ENCODE data around the gene PKD1L1. TPM values are rescaled to one million over a fixed set of nuclear protein-coding genes. Genes with fewer than 3 reads are reported as not detected.
"Not testable (repeated sequence)": the region's sequence is repeated elsewhere in the genome, so short reads cannot be mapped to it uniquely, and the experiment has no call there.

The PKD1L1 gene
- total RNA-seq, 1 donor from 2014 or later = 0.58 TPM

- no peak for DNase-seq (ENCODE audit: low spot score)
These were observed 10.3 kb downstream of the PKD1L1 start for GRCh38 chr7:47937711-47938573.

DNA sequence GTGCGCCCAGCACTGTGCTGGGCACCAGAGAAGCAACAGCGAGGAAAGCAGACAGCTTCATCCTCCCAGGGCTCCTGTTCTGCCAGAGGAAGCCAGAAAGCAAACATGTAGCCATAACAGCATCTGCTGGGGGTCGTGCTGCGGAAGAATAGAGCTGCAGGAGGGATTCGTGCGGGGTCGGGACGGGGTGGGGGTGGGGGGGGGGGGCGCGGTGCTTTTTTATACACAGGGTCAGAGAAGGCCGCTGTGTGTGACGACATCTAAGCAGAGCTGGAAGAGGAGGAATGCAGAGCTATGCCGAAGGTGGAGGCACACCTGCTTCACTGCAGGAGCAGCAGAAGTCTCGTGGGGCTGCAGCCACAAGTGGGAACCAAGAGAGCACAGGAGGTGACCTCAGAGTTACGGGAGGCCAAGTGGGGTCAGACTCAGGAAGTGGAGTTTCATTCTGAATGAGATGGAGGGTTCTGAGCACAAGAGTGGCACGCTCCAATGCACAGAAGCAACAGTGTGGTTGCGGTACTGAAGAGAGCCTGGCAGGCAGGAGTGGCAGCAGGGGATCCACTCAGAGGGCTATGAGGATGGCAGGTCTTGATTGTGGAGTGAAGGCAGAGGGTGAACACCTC, 11.1 kb downstream of the PKD1L1 start:
- DNase-seq (ENCODE audit: low spot score) = no peak

GRCh38 chr7:47936323-47936722, 11.9 kb downstream of the PKD1L1 start:
- DNase-seq (ENCODE audit: low spot score) = no peak

DNA sequence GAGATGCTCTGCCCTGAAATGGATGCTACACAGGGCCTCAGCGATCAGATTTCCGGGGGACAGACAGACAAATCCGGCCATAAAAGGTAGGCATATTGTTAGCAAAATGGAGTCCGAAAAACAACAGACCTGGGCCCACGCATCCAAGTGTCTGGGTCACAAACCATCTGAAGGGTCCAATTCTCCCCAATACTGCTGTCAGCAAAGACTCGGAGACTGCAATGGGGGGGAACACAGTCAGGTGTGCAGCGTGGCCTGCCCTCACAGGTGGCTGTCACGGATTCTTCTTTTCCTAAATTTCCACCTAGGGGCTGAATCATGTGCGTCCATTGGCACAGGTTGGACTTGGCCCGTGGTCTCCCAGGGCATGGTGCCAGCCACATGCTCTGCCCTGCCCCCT, 12.9 kb downstream of the PKD1L1 start:
- no peak for DNase-seq (ENCODE audit: low spot score)

DNA sequence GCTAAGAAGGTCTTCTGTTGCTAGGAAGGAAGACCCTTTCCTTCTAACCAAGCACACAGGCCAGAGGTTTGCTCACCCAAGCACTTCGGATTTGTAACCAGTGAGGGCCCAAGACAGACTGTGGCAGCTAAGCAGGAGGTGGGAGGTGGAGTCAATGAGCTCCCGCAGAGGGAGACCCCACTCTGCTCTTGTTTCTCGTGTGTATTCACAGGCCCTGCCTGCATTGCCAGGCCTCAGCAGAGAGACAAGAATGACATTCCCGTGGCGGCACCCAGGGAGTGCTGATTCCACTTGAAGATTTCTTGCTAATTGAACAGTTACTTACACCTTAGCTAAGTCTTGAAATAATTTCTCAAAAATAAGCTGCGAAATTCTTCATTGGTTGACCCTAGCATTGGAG, 13.4 kb downstream of the PKD1L1 start:
- DNase-seq (ENCODE audit: low spot score) = no peak

DNA sequence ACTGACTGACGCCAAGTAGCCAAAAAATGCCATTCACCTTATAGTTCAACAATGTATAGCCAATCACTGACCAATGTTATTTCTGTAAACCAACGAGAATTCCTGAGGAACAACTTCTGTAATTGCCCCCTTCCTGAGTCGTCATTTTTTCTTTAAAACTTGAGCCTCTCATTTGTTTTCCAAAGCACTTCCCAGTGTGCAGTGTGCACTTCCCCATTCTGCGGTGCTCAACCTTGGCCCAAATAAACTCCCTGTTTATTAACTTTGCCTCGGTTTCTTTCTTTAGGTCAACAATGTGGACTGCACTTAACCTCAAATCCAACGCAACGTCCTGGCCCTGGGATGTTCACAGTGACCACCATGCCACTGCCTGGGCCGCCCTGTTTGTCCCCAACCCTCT, 15.1 kb downstream of the PKD1L1 start:
- DNase-seq (ENCODE audit: low spot score) = no peak

- no peak for DNase-seq (ENCODE audit: low spot score)
These were observed 15.7 kb downstream of the PKD1L1 start for GRCh38 chr7:47932466-47933037.

- DNase-seq (ENCODE audit: low spot score) = no peak
These were observed 16.2 kb downstream of the PKD1L1 start for GRCh38 chr7:47932016-47932415.

DNA sequence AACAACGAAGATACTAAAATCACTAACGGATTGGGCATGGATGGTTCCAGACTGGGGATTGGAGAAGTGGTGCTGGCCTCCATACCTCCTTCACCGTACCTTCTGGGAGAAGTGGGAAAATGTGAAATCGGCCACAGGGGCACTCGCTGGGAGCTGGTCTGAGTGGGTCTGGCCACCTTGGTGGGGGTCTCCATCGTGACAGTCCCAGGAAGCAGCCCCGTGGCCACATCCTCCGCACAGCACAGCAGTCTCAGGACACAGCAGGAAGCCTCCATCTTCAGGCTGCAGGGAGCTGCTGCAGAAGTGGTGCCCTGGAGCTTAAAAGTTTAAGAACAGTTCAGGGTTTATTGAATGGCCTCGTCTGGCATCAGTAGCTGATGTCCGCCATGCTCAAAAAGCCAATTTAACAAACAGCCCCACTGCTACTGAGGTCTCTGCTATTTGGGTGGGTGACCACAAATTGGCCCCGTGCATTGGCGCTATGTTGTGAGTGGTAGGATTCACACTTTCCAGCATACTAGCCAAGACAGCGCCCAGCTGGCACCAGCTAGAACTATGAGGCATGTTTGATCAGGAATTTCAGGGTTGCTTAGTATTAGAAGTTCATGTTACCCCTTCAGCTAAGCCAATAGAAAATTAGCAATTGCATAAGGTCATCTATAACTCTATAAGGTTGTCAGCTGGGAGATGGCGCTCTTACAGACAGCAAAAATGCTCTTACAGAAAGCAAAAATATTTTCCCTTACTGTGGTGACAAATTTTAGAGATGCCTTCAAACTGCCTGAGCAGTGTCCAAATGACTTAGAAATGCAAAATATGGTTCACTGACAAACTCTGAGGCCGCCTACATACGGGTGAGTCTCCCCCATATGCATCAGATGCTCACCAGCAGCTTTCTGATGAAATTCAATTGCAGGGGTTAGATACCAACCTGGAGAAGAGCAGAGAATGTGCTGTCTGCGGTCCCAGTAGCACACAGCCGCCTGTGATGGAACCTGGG, 17.0 kb downstream of the PKD1L1 start:
- no peak for DNase-seq (ENCODE audit: low spot score)

DNA sequence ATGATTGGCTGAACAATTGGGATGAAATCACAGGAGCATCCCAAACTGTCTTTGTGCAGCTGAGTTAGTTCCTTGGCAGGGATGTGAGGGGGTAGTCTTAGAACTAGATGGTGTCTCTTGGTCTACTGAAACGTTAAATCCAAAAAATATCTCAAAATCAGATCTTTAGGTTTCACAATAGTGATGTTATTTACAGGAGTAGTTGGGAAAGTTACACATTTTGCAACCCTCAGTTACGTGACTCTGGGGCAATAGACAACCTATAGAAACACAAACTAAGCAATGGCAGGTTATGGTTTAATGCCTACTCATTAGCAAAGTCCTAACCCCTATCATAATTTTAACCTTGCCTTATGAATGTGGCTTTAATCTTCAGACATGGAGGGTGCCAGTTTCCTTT, 24.0 kb downstream of the PKD1L1 start:
- no peak for DNase-seq (ENCODE audit: low spot score)

DNA sequence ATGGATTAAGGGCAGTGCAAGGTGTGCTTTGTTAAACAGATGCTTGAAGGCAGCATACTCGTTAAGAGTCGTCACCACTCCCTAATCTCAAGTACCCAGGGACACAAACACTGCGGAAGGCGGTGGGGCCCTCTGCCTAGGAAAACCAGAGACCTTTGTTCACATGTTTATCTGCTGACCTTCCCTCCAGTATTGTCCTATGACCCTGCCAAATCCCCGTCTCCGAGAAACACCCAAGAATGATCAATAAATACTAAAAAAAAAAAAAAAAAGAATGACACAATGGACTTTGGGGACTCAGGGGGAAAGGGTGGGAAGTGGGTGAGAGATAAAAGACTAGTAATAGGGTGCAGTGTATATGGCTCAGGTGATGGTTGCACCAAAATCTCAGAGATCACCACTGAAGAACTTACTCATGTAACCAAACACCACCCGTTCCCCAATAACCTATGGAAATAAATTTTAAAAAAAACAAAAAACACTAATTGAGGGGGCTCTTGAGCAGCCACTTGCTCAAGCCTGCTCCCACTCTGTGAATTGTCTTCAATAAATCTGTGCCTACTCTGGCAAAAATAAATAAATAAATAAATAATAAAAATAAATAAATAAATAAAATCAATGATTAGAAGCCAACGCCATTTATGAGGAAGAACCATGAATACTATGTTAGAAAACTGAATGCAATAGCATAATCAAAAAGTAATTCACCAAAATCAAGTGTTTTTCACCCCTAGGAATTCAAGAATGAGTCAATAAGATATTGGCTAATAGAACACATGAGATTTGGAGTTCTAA, 25.0 kb downstream of the PKD1L1 start:
- DNase-seq (ENCODE audit: low spot score) = not testable (repeated sequence)

GRCh38 chr7:47916514-47916913, 31.8 kb downstream of the PKD1L1 start:
- DNase-seq (ENCODE audit: low spot score) = not testable (repeated sequence)

DNA sequence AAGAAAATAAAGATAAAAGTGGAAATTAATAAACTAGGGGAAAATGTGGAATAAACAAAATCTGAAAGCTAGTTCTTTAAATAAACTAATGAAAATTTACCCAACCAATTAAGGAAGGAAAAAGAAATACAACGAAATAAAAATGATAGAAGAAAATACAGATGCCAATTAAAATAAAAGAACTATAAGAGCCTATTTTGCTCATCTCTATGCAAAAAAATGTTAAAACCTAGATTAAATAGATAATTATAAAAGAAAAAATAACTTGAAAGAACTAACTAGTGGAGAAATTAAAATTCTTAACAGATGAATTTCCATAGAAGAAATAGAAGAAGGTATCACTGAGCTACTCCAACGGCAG, 32.7 kb downstream of the PKD1L1 start:
- DNase-seq (ENCODE audit: low spot score) = no peak

DNA sequence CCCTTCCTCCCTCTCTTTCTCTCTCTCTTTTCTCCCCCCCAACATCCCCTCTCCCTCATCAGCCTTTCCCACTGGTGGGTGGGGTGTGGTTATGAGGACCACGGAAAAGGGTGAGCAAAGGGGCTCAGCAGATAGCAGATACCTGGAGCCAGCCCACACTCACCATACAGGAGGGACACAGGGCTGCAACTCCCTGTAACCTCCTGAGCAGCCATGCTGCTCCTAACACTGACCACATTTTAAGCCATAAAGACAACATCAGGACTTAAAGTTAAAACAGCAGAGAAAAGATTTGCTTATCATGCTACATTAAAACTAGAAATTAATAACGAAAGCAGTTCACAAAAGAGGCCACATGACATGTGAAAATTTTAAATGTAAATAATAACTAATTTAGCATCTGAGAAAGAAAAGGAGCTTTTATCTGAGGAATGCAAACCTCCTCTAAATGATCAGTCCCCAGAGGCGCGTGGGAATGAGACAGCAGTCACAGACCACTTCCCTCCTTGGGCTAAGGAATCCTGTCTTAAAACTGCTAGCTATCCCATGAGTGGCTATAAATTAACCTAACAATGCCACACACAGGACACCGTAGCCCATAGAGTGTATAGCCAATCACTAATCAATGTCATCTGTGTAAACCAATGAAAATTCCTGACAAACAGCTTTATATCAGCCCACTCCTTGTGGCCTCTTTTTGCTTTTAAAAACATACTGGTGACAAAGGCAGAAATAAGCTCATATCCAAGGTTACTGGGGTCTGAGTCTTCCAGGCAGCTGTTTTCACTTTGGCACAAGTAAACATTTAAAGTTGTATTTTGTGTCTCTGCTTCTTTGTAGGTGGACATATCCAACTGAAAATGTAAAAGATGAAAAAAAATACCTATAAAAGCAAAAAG, 33.3 kb downstream of the PKD1L1 start:
- no peak for DNase-seq (ENCODE audit: low spot score)

GRCh38 chr7:47912332-47912731, 35.9 kb downstream of the PKD1L1 start:
- no peak for DNase-seq (ENCODE audit: low spot score)

DNA sequence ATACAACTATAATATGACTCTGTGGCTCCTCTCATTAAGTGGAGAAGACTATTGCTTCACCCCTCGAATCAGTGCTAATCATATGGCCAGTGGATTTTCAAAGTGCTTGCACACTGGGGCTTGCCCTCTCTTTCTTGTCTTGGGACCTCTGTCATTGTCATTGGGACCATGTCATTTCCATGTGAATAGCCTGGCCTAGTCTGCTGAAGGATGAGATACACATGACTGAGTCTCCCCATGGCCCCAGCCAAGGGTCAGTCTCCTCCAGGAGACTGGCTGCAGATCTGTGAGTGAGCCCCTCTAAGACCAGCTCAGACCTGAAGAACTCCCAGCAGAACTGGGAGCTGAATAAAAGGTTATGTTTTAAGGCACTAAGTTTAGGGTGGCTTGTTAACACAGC, 39.5 kb downstream of the PKD1L1 start:
- DNase-seq (ENCODE audit: low spot score) = no peak

DNA sequence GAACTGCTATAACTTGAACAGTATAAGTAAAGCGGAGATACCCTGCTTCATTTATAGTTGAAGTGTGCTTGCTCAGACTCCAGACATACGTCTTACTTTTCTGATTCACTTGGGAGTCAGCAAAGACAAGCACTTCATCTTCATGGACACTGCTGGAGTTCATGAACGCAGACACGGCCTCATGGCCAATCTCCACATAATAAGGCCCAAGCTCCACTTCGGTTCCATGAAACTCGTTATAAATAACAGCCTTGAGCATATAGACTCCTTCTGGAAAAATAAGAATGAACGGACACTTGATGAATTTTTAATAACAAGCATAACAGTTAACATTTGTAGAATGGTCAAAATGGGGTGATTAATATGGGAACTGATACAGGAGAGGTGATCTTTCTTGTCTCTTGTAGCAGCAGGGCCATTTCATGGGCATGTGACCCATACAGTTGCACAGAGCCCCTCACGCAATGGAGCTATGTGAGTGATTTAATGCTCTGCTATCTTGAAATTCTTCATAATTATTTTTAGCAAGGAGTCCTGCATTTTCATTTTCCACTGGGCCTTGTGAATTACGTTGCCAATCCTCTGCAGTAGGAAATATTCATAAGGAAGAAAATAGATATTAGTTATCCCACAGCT, 40.2 kb downstream of the PKD1L1 start:
- DNase-seq (ENCODE audit: low spot score) = no peak

GRCh38 chr7:47906883-47907282, 41.4 kb downstream of the PKD1L1 start:
- no peak for DNase-seq (ENCODE audit: low spot score)
